Measurements from ENCODE around the gene MYO1G. TPM values are rescaled to one million over a fixed set of nuclear protein-coding genes. Genes with fewer than 3 reads are reported as not detected.

Gene MYO1G
- total RNA-seq, 1 experiment from 2014 or later: 0.46 TPM

GRCh38 chr7:44999245-45000092, 20.7 kb upstream of the MYO1G start:
- TF ChIP-seq SP1 (CRISPR knock-in tag; conservative IDR thresholded peaks at IDR 0.05) (peak; percentile 72), FOXP4 (CRISPR knock-in tag; IDR thresholded peaks at IDR 0.05) (0 out of 2 replicates have a peak, but pooled peaks have one; percentile 29), MXD4 (CRISPR knock-in tag; IDR thresholded peaks at IDR 0.05; ENCODE audit: borderline replicate concordance) (no peak), TP53 (CRISPR knock-in tag; IDR thresholded peaks at IDR 0.05) (no peak), ZNF219 (CRISPR knock-in tag; IDR thresholded peaks at IDR 0.05; ENCODE audit: borderline replicate concordance) (no peak), GRHL2 (CRISPR knock-in tag; IDR thresholded peaks at IDR 0.05; ENCODE audit: insufficient replicate concordance, severe bottlenecking) (no peak)
- peak overlapping the region; percentile 93 for H3K4me3 Mint-ChIP-seq
- peaks cover 13% of the 10 kb centered on the region for H3K4me1 Mint-ChIP-seq
- ATAC-seq: peak; percentile 94
- no peaks in the 10 kb centered on the region for H3K27me3 Mint-ChIP-seq (ENCODE audit: low read depth)
- DNase-seq (ENCODE audit: low spot score): peak; percentile 99
- no peaks in the 10 kb centered on the region for H3K9me3 Mint-ChIP-seq
- H3K36me3 Mint-ChIP-seq: no peaks in the 10 kb centered on the region
- ChIA-PET POLR2A (interaction anchor here (0.6 to 1.9 kb wide), 6 partner anchors 13 to 201 kb away, joined by 3 to 6 read pairs (median 3); no protein-coding TSS in a partner anchor), CTCF (interaction anchor here (0.6 to 3.5 kb wide), 25 partner anchors 9 to 424 kb away, joined by 3 to 27 read pairs (median 4); partner anchors contain the start of gene H2AZ2)
- H3K27ac Mint-ChIP-seq: peak overlapping the region; percentile 100

GRCh38 chr7:44998153-44998871, 19.5 kb upstream of the MYO1G start:
- DNase-seq (ENCODE audit: low spot score) (no peak), ATAC-seq (no peak)
- Mint-ChIP-seq H3K27me3 (ENCODE audit: low read depth) (no peaks in the 10 kb centered on the region), H3K4me1 (peaks cover 13% of the 10 kb centered on the region), H3K9me3 (no peaks in the 10 kb centered on the region), H3K4me3 (peak overlapping the region; percentile 93), H3K27ac (peak overlapping the region; percentile 4; the same call in 1 of the 2 replicates), H3K36me3 (no peaks in the 10 kb centered on the region)
- POLR2A ChIA-PET: interaction anchor here (0.7 kb wide), 1 partner anchor 13 kb away, joined by 3 read pairs; no protein-coding TSS in a partner anchor
- CTCF ChIA-PET: interaction anchor here (1.0 to 2.0 kb wide), 2 partner anchors 16 to 104 kb away, joined by 4 to 10 read pairs; no protein-coding TSS in a partner anchor
- no peak for TF ChIP-seq FOXK1 (CRISPR knock-in tag; IDR thresholded peaks at IDR 0.05)
- no peak for TF ChIP-seq FOXJ3 (CRISPR knock-in tag; IDR thresholded peaks at IDR 0.05; ENCODE audit: borderline replicate concordance)
- TF ChIP-seq ZMAT4 (CRISPR knock-in tag; IDR thresholded peaks at IDR 0.05): no peak
- TF ChIP-seq ERG (CRISPR knock-in tag; IDR thresholded peaks at IDR 0.05): no peak
- no peak for TF ChIP-seq SP1 (CRISPR knock-in tag; conservative IDR thresholded peaks at IDR 0.05)
- no peak for TF ChIP-seq MYBL2 (CRISPR knock-in tag; IDR thresholded peaks at IDR 0.05)
- TF ChIP-seq ATF6 (CRISPR knock-in tag; IDR thresholded peaks at IDR 0.05): no peak
- no peak for TF ChIP-seq IRF1 (CRISPR knock-in tag; IDR thresholded peaks at IDR 0.05)
- TF ChIP-seq CDX4 (CRISPR knock-in tag; IDR thresholded peaks at IDR 0.05; ENCODE audit: borderline replicate concordance): no peak
- TF ChIP-seq SOX15 (CRISPR knock-in tag; IDR thresholded peaks at IDR 0.05): no peak
- TF ChIP-seq AFF4 (CRISPR knock-in tag; IDR thresholded peaks at IDR 0.05; ENCODE audit: borderline replicate concordance): no peak
- no peak for TF ChIP-seq NFYB (CRISPR knock-in tag; conservative IDR thresholded peaks at IDR 0.05; ENCODE audit: low read depth)
- no peak for TF ChIP-seq PREB (CRISPR knock-in tag; IDR thresholded peaks at IDR 0.05; ENCODE audit: borderline replicate concordance)
